ENCODE measurements around the gene RBM11.

- no peak for TF ChIP-seq CTCF (conservative IDR thresholded peaks at IDR 0.05)
- no peak for TF ChIP-seq ZFX (IDR thresholded peaks at IDR 0.05)
Observed at GRCh38 chr21:14270631-14271030, 54.7 kb downstream of the RBM11 start.

All from C4-2B (cell line).